K562 (cell line): Measurements from ENCODE around the gene CHTOP. TPM values are rescaled to one million over a fixed set of nuclear protein-coding genes. Genes with fewer than 3 reads are reported as not detected.

Experiments
- ATF1 ChIP-seq, 2 experiments: fragments of 450-650 bp in 1 of 2; IDR thresholded peaks; 2 replicates each; pipeline ENCODE4 v1.6.1; 2016; ENCODE audit warnings: missing compliant biosample characterization in 1 of 2, missing genetic modification characterization in 1 of 2
- CREB3L1 ChIP-seq: fragments of 450-650 bp; IDR thresholded peaks from 2 replicates; pipeline ENCODE4 v1.6.1; 2014; ENCODE audit warnings: low read depth, mild to moderate bottlenecking, moderate library complexity, borderline replicate concordance
- CUX1 ChIP-seq: fragments of 200-800 bp; sonication (Bioruptor generic); IDR thresholded peaks from 2 replicates; pipeline ENCODE4 v1.6.1; 2016; ENCODE audit warnings: missing genetic modification characterization, missing compliant biosample characterization
- MEF2A ChIP-seq: IDR thresholded peaks from 2 replicates; pipeline ENCODE4 v1.6.1; 2011; ENCODE audit warnings: low read depth, mild to moderate bottlenecking, low read length, moderate library complexity; ENCODE audit not compliant: control insufficient read depth
- NCOA2 ChIP-seq, 2 experiments: fragments of 450-650 bp; IDR thresholded peaks; 2 replicates each; pipeline ENCODE4 v1.6.1; 2018; ENCODE audit warnings: mild to moderate bottlenecking in 2 of 2, moderate library complexity in 1 of 2; ENCODE audit not compliant: partially characterized antibody in 2 of 2
- PHF8 ChIP-seq: fragments of 200-600 bp; sonication (generic); IDR thresholded peaks from 2 replicates; pipeline ENCODE4 v1.6.1; 2012; ENCODE audit warnings: mixed run types, mild to moderate bottlenecking, inconsistent platforms, low read length, moderate library complexity, borderline replicate concordance
- SP1 ChIP-seq: sonication (generic); formaldehyde crosslinking; IDR thresholded peaks from 2 replicates; pipeline ENCODE4 v1.8.1; 2022; ENCODE audit warnings: mild to moderate bottlenecking, missing genetic modification reagents
- ZFX ChIP-seq: sonication (generic); formaldehyde crosslinking; IDR thresholded peaks from 2 replicates; pipeline ENCODE4 v1.8.0; 2022; ENCODE audit warnings: mild to moderate bottlenecking, missing genetic modification reagents, moderate library complexity
- ZNF174 ChIP-seq: fragments of 250-450 bp; sonication (Bioruptor Pico); IDR thresholded peaks from 2 replicates; pipeline ENCODE4 v1.4.0; 2020; ENCODE audit warnings: mild to moderate bottlenecking
- ZNF316 ChIP-seq: fragments of 450-650 bp; IDR thresholded peaks from 2 replicates; pipeline ENCODE4 v1.6.1; 2016
- ZNF318 ChIP-seq, 2 experiments: fragments of 450-650 bp; IDR thresholded peaks; 2 replicates each; pipeline ENCODE4 v1.6.1; 2016; ENCODE audit warnings: mild to moderate bottlenecking in 2 of 2, borderline replicate concordance in 1 of 2, low read depth in 1 of 2, moderate library complexity in 1 of 2
- polyA plus RNA-seq, 8 experiments: library from polyadenylated mRNA; depleted of rRNA in 4 of 8; stranded (reverse) in 5 of 8; unstranded in 3 of 8; fragments of >200 nt; fragmentation: Nextera tagmentation in 2 of 8; fragmentation: Illumina TruSeq in 1 of 8; extraction: Ambion mirVana in 2 of 8; extraction: Trizol in 1 of 8; gene quantifications; 2 replicates each; pipeline versions ENCODE4 v1.2.1 to v1.2.3, GENCODE V29; 2011 to 2014; ENCODE audit warnings: inconsistent platforms in 1 of 8, missing spikeins in 1 of 8
- total RNA-seq, 7 experiments: library from RNA; depleted of rRNA in 6 of 7; stranded (reverse); fragments of >200 nt in 6 of 7; fragmentation: Illumina TruSeq in 2 of 7; extraction: Trizol in 2 of 7; gene quantifications; 2 replicates each; pipeline versions ENCODE4 v1.2.1 to v1.2.3, GENCODE V29; 2011 to 2021; ENCODE audit warnings: low replicate concordance in 1 of 7

Gene CHTOP
- total and polyA plus RNA-seq, 9 of the 15 experiments (the other 6 are each of a cell fraction or from before 2014, with no cell fraction given): 10.2 to 91.8 (median 60.8) TPM

GRCh38 chr1:153670859-153671627 is 37.2 kb downstream of the CHTOP start, which contains the start of gene ILF2 (continued):
- TF ChIP-seq CREB3L1 (peak; percentile 94), PHF8 (peak; percentile 80; the same call in 1 of the 2 replicates), ZNF174 (CRISPR knock-in tag) (peak; percentile 71; the same call in 1 of the 2 replicates), ZNF318 (IDR thresholded peaks at IDR 0.05; ENCODE audit: borderline replicate concordance in 1 of 2, low read depth in 1 of 2) (no peak), MEF2A (0 out of 2 replicates have a peak, but pooled peaks have one; percentile 7), NCOA2 (IDR thresholded peaks at IDR 0.05; ENCODE audit: partially characterized antibody in 2 of 2) (no peak), CUX1 (peak; percentile 66; the same call in 1 of the 2 replicates), SP1 (CRISPR knock-in tag) (peak; percentile 95), ATF1 (CRISPR knock-in tag; IDR thresholded peaks at IDR 0.05) (no peak), ATF1 (tag; IDR thresholded peaks at IDR 0.05) (peak; percentile 97), ZNF316 (no peak), ZFX (CRISPR knock-in tag) (peak; percentile 83)
